Caco-2 (cell line): ENCODE results near the gene TGOLN2. TPM values are rescaled to one million over a fixed set of nuclear protein-coding genes. Genes with fewer than 3 reads are reported as not detected.
"Not testable (repeated sequence)": the region's sequence is repeated elsewhere in the genome, so short reads cannot be mapped to it uniquely, and the experiment has no call there.

ENCODE experiments used
- BruUV-seq: library from RNA; stranded (reverse); fragments of 400-500 nt; replicated peaks from 2 replicates; lab custom pipeline; 2021; lab: Mats Ljungman, UMichigan
- CTCF ChIA-PET: fragments of 300-600 bp; sonication (Branson Sonifier 250); formaldehyde crosslinking; loops from one replicate; lab custom pipeline; 2022; ENCODE audit warnings: antibody characterized with exemption; lab: Charles Lee
- POLR2A ChIA-PET: fragments of 300-600 bp; sonication (Branson Sonifier 250); formaldehyde crosslinking; loops from one replicate; lab custom pipeline; 2022; ENCODE audit warnings: antibody characterized with exemption; lab: Charles Lee
- DNase-seq, 2 experiments: peaks; one replicate each; pipeline versions ENCODE4 v3.0.0 to v3.0.0-alpha.2; 2020 to 2022
- H3K27me3 ChIP-seq: replicated peaks from 2 replicates; pipeline ENCODE4 v1.6.0; 2011; ENCODE audit warnings: low read length; ENCODE audit not compliant: control insufficient read depth, insufficient read depth
- H3K36me3 ChIP-seq: 2 replicates; pipeline ENCODE4 v1.5.1; 2011; ENCODE audit warnings: low read length; ENCODE audit not compliant: control insufficient read depth, insufficient read depth
- H3K4me1 ChIP-seq: fragments of 250-450 bp; sonication (Bioruptor Pico); 2 replicates; pipeline ENCODE4 v1.5.1; 2020; ENCODE audit warnings: mild to moderate bottlenecking
- H3K4me3 ChIP-seq: 2 replicates; pipeline ENCODE4 v1.5.1; 2011; ENCODE audit warnings: low read depth, mild to moderate bottlenecking, control low read depth, low read length
- H3K9me3 ChIP-seq: fragments of 250-450 bp; sonication (Bioruptor Pico); 2 replicates; pipeline ENCODE4 v1.5.1; 2020; ENCODE audit warnings: mild to moderate bottlenecking, moderate library complexity
- H3K27ac Mint-ChIP-seq: one replicate; pipeline ENCODE4 v1.8.0; 2022; ENCODE audit warnings: mixed read lengths; ENCODE audit not compliant: unreplicated experiment
- H3K27me3 Mint-ChIP-seq: one replicate; pipeline ENCODE4 v1.8.0; 2022; ENCODE audit warnings: mixed read lengths; ENCODE audit not compliant: insufficient read depth, unreplicated experiment
- H3K36me3 Mint-ChIP-seq: one replicate; pipeline ENCODE4 v1.8.0; 2022; ENCODE audit warnings: mild to moderate bottlenecking, mixed read lengths; ENCODE audit not compliant: insufficient read depth, unreplicated experiment
- H3K4me1 Mint-ChIP-seq: one replicate; pipeline ENCODE4 v1.8.0; 2022; ENCODE audit warnings: low read depth, mixed read lengths; ENCODE audit not compliant: unreplicated experiment
- H3K4me3 Mint-ChIP-seq: one replicate; pipeline ENCODE4 v1.8.0; 2022; ENCODE audit warnings: mild to moderate bottlenecking, moderate library complexity, mixed read lengths; ENCODE audit not compliant: unreplicated experiment
- H3K9me3 Mint-ChIP-seq: one replicate; pipeline ENCODE4 v1.8.0; 2022; ENCODE audit warnings: mixed read lengths; ENCODE audit not compliant: unreplicated experiment
- CTCF ChIP-seq, 2 experiments: fragments of 200-600 bp in 1 of 2; IDR thresholded peaks; 1 replicate in 1 of 2; 2 replicates in 1 of 2; pipeline versions ENCODE4 v1.5.1 to v1.8.0; 2011 to 2022; ENCODE audit warnings: antibody characterized with exemption in 1 of 2, control low read depth in 1 of 2, inconsistent platforms in 1 of 2, low read depth in 1 of 2, low read length in 1 of 2, mild to moderate bottlenecking in 1 of 2, moderate library complexity in 1 of 2; ENCODE audit not compliant: insufficient read depth in 1 of 2, severe bottlenecking in 1 of 2, unreplicated experiment in 1 of 2
- intact Hi-C: fragments of 100-400 bp; cut with micrococcal nuclease; formaldehyde crosslinking; loops from one replicate; pipeline ENCODE4 v1.10.0; 2022; ENCODE audit not compliant: unreplicated experiment
- total RNA-seq: library from RNA; stranded (reverse); gene quantifications from 2 replicates; pipeline ENCODE4 v1.2.3, GENCODE V29; 2022

Gene TGOLN2
- total RNA-seq, 1 experiment from 2014 or later: 119 TPM

- Mint-ChIP-seq H3K4me1 (no peaks in the 10 kb centered on the region), H3K4me3 (no peak overlapping the region), H3K27ac (no peak overlapping the region), H3K9me3 (peaks cover under 1% of the 10 kb centered on the region), H3K36me3 (no peaks in the 10 kb centered on the region), H3K27me3 (no peaks in the 10 kb centered on the region)
- POLR2A ChIA-PET: no interaction called here
- Histone ChIP-seq H3K36me3 (no peaks in the 10 kb centered on the region), H3K27me3 (no peaks in the 10 kb centered on the region), H3K9me3 (no peaks in the 10 kb centered on the region), H3K4me1 (no peaks in the 10 kb centered on the region), H3K4me3 (no peak overlapping the region)
- no peak for TF ChIP-seq CTCF (IDR thresholded peaks at IDR 0.05; ENCODE audit: insufficient read depth in 1 of 2, low read depth in 1 of 2, low read length in 1 of 2, severe bottlenecking in 1 of 2, unreplicated experiment in 1 of 2)
- intact Hi-C loops: no loop called here
- DNase-seq: no peak
- CTCF ChIA-PET: no interaction called here
- BruUV-seq: no TSS peak
Measured at GRCh38 chr2:85340034-85340892, 12.5 kb upstream of the TGOLN2 start.

- no peak overlapping the region for H3K27ac Mint-ChIP-seq
- no peaks in the 10 kb centered on the region for H3K9me3 ChIP-seq
- no peaks in the 10 kb centered on the region for H3K27me3 ChIP-seq
- no peaks in the 10 kb centered on the region for H3K4me1 ChIP-seq
- no TSS peak for BruUV-seq
- ChIA-PET CTCF (no interaction called here), POLR2A (no interaction called here)
- no peak for DNase-seq
- H3K36me3 Mint-ChIP-seq: peaks cover 5% of the 10 kb centered on the region
- TF ChIP-seq CTCF (IDR thresholded peaks at IDR 0.05; ENCODE audit: insufficient read depth in 1 of 2, low read depth in 1 of 2, low read length in 1 of 2, severe bottlenecking in 1 of 2, unreplicated experiment in 1 of 2): no peak
- no peak overlapping the region for H3K4me3 ChIP-seq
- H3K9me3 Mint-ChIP-seq: peaks cover 17% of the 10 kb centered on the region
- no peak overlapping the region for H3K4me3 Mint-ChIP-seq
- peaks cover 7% of the 10 kb centered on the region for H3K4me1 Mint-ChIP-seq
- H3K36me3 ChIP-seq: no peaks in the 10 kb centered on the region
- intact Hi-C loops: no loop called here
- no peaks in the 10 kb centered on the region for H3K27me3 Mint-ChIP-seq
Measured at GRCh38 chr2:85334928-85335327, 7.1 kb upstream of the TGOLN2 start.

GRCh38 chr2:85333877-85334276, 6.1 kb upstream of the TGOLN2 start:
- H3K4me1 Mint-ChIP-seq, BruUV-seq, POLR2A ChIA-PET, intact Hi-C loops, H3K27ac Mint-ChIP-seq, H3K27me3 Mint-ChIP-seq, DNase-seq, H3K36me3 Mint-ChIP-seq, H3K9me3 ChIP-seq, H3K36me3 ChIP-seq, H3K4me3 Mint-ChIP-seq, H3K4me1 ChIP-seq, CTCF ChIA-PET, H3K27me3 ChIP-seq, H3K4me3 ChIP-seq: not testable (repeated sequence)
- peaks cover 17% of the 10 kb centered on the region for H3K9me3 Mint-ChIP-seq
